Hepatocyte (in vitro differentiated cells): Measurements from ENCODE around the gene AP3B2. TPM values are rescaled to one million over a fixed set of nuclear protein-coding genes. Genes with fewer than 3 reads are reported as not detected.

Experiments
- DNase-seq: peaks from one replicate; pipeline ENCODE4 v3.0.0-alpha.2; 2016; ENCODE audit warnings: low spot score
- H2AFZ ChIP-seq: fragments of 200-600 bp; sonication (generic); 2 replicates; pipeline ENCODE4 v1.6.0; 2016; ENCODE audit warnings: antibody characterized with exemption, mild to moderate bottlenecking
- H3K27ac ChIP-seq: fragments of 200-600 bp; sonication (generic); 2 replicates; pipeline ENCODE4 v1.5.1; 2016; ENCODE audit warnings: mild to moderate bottlenecking
- H3K27me3 ChIP-seq: fragments of 200-600 bp; sonication (generic); 2 replicates; pipeline ENCODE4 v1.6.1; 2016
- H3K36me3 ChIP-seq: fragments of 200-600 bp; sonication (generic); replicated peaks from 2 replicates; pipeline ENCODE4 v1.5.1; 2016; ENCODE audit warnings: low read depth; ENCODE audit not compliant: insufficient read depth
- H3K4me1 ChIP-seq: fragments of 200-600 bp; sonication (generic); 2 replicates; pipeline ENCODE4 v1.5.1; 2016; ENCODE audit warnings: mild to moderate bottlenecking, moderate library complexity; ENCODE audit not compliant: insufficient read depth
- H3K4me2 ChIP-seq: fragments of 200-600 bp; sonication (generic); 2 replicates; pipeline ENCODE4 v1.6.0; 2016
- H3K4me3 ChIP-seq: fragments of 200-600 bp; sonication (generic); 2 replicates; pipeline ENCODE4 v1.5.1; 2016; ENCODE audit warnings: mild to moderate bottlenecking
- H3K79me2 ChIP-seq: fragments of 200-600 bp; sonication (generic); 2 replicates; pipeline ENCODE4 v1.6.0; 2017; ENCODE audit warnings: mild to moderate bottlenecking
- H3K9me2 ChIP-seq: fragments of 200-600 bp; sonication (generic); replicated peaks from 2 replicates; pipeline ENCODE4 v1.6.0; 2017; ENCODE audit warnings: mild to moderate bottlenecking; ENCODE audit not compliant: insufficient read depth
- H3K9me3 ChIP-seq: fragments of 200-600 bp; sonication (generic); 2 replicates; pipeline ENCODE4 v1.5.1; 2016; ENCODE audit warnings: low read depth, mild to moderate bottlenecking
- H4K20me1 ChIP-seq: fragments of 200-600 bp; sonication (generic); 2 replicates; pipeline ENCODE4 v1.6.0; 2016; ENCODE audit warnings: mild to moderate bottlenecking; ENCODE audit not compliant: insufficient read depth, poor library complexity, severe bottlenecking
- CTCF ChIP-seq: fragments of 200-600 bp; sonication (generic); IDR thresholded peaks from 2 replicates; pipeline ENCODE4 v1.5.1; 2016; ENCODE audit warnings: antibody characterized with exemption, mild to moderate bottlenecking; ENCODE audit not compliant: poor library complexity
- EZH2 ChIP-seq: fragments of 200-600 bp; sonication (generic); IDR thresholded peaks from 2 replicates; pipeline ENCODE4 v1.6.1; 2016; ENCODE audit warnings: antibody characterized with exemption, mild to moderate bottlenecking, borderline replicate concordance
- EZH2phosphoT487 ChIP-seq: fragments of 200-600 bp; sonication (generic); IDR thresholded peaks from one replicate; pipeline ENCODE4 v1.6.1; 2018; ENCODE audit warnings: antibody characterized with exemption, mild to moderate bottlenecking, low read depth, moderate library complexity; ENCODE audit not compliant: unreplicated experiment, severe bottlenecking
- WGBS: methylation state at CpG from one replicate; pipeline ENCODE4 v1.1.6; 2016; ENCODE audit warnings: low lambda C conversion rate; ENCODE audit errors: missing lambda C conversion rate; 5-methylcytosine and 5-hydroxymethylcytosine counted together
- polyA plus RNA-seq: library from polyadenylated mRNA; unstranded; fragments of >200 nt; fragmentation: Nextera tagmentation; extraction: Ambion mirVana; gene quantifications from 2 replicates; pipeline ENCODE4 v1.2.1, GENCODE V29; 2016
- total RNA-seq: library from RNA; depleted of rRNA; stranded (reverse); fragments of >200 nt; gene quantifications from 2 replicates; pipeline ENCODE4 v1.2.3, GENCODE V29; 2014

The AP3B2 gene
- total and polyA plus RNA-seq, 2 experiments from 2014 or later = 2.3 to 2.9 TPM

GRCh38 chr15:82651708-82652107, 58.0 kb downstream of the AP3B2 start:
- Histone ChIP-seq H3K36me3 (no peaks in the 10 kb centered on the region), H3K27ac (no peak overlapping the region), H3K4me2 (no peak overlapping the region), H3K9me3 (no peaks in the 10 kb centered on the region), H3K4me3 (no peak overlapping the region), H2AFZ (no peak overlapping the region), H3K4me1 (peaks cover 5% of the 10 kb centered on the region), H3K9me2 (no peaks in the 10 kb centered on the region), H3K27me3 (peaks cover 59% of the 10 kb centered on the region), H4K20me1 (no peaks in the 10 kb centered on the region), H3K79me2 (no peaks in the 10 kb centered on the region)
- no peak for TF ChIP-seq EZH2phosphoT487
- no peak for TF ChIP-seq CTCF
- TF ChIP-seq EZH2 = no peak
- DNase-seq = no peak
- 92% methylated on average over 2 of the region's 2 CpGs for WGBS

- no peaks in the 10 kb centered on the region for H3K36me3 ChIP-seq
- H4K20me1 ChIP-seq = no peaks in the 10 kb centered on the region
- no peak overlapping the region for H3K27ac ChIP-seq
- TF ChIP-seq EZH2 (no peak), EZH2phosphoT487 (no peak), CTCF (no peak)
- peaks cover 75% of the 10 kb centered on the region for H3K27me3 ChIP-seq
- no peaks in the 10 kb centered on the region for H3K79me2 ChIP-seq
- DNase-seq = no peak
- no peak overlapping the region for H3K4me2 ChIP-seq
- H3K9me2 ChIP-seq = no peaks in the 10 kb centered on the region
- no peaks in the 10 kb centered on the region for H3K9me3 ChIP-seq
- H3K4me1 ChIP-seq = peaks cover 5% of the 10 kb centered on the region
- no peak overlapping the region for H2AFZ ChIP-seq
- no peak overlapping the region for H3K4me3 ChIP-seq
Measured at GRCh38 chr15:82650046-82650670, 59.5 kb downstream of the AP3B2 start.

- DNase-seq = no peak
- 84% methylated on average over 11 of the region's 11 CpGs for WGBS
- H3K9me2 ChIP-seq = no peaks in the 10 kb centered on the region
- H3K9me3 ChIP-seq = no peaks in the 10 kb centered on the region
- no peaks in the 10 kb centered on the region for H4K20me1 ChIP-seq
- peaks cover 82% of the 10 kb centered on the region for H3K27me3 ChIP-seq
- no peak overlapping the region for H2AFZ ChIP-seq
- H3K36me3 ChIP-seq = no peaks in the 10 kb centered on the region
- H3K27ac ChIP-seq = no peak overlapping the region
- H3K4me3 ChIP-seq = no peak overlapping the region
- no peaks in the 10 kb centered on the region for H3K79me2 ChIP-seq
- H3K4me2 ChIP-seq = no peak overlapping the region
- H3K4me1 ChIP-seq = peaks cover 5% of the 10 kb centered on the region
- TF ChIP-seq EZH2 = no peak
- TF ChIP-seq CTCF = no peak
- TF ChIP-seq EZH2phosphoT487 = no peak
Measured at GRCh38 chr15:82649226-82649999, 60.3 kb downstream of the AP3B2 start.
